Neural cell (in vitro differentiated cells): ENCODE measurements around the gene FRMD1. TPM values are rescaled to one million over a fixed set of nuclear protein-coding genes. Genes with fewer than 3 reads are reported as not detected.

Experiments used
- H2AFZ ChIP-seq: fragments of 200-600, 300-800 bp; sonication (generic), shearing (Covaris generic); 2 replicates; pipeline ENCODE4 v1.6.0; 2014; ENCODE audit warnings: low read depth, mild to moderate bottlenecking, antibody characterized with exemption, low read length, moderate library complexity
- H3F3A ChIP-seq: fragments of 200-600 bp; shearing (Covaris generic); 2 replicates; pipeline ENCODE4 v1.6.1; 2016; ENCODE audit warnings: mild to moderate bottlenecking, moderate library complexity, mixed read lengths, antibody characterized with exemption, low read length; ENCODE audit not compliant: insufficient read depth, poor library complexity, severe bottlenecking
- H3K27ac ChIP-seq: fragments of 200-600, 300-800 bp; sonication (generic), shearing (Covaris generic); 2 replicates; pipeline ENCODE4 v1.5.1; 2014; ENCODE audit warnings: mild to moderate bottlenecking, low read length, moderate library complexity
- H3K27me3 ChIP-seq: fragments of 300-800, 200-600 bp; sonication (generic), shearing (Covaris generic); 2 replicates; pipeline ENCODE4 v1.6.0; 2014; ENCODE audit warnings: mild to moderate bottlenecking, low read depth, low read length, moderate library complexity; ENCODE audit not compliant: insufficient read depth
- H3K36me3 ChIP-seq: fragments of 300-800, 200-600 bp; sonication (generic), shearing (Covaris generic); 2 replicates; pipeline ENCODE4 v1.5.1; 2014; ENCODE audit warnings: mild to moderate bottlenecking, antibody characterized with exemption, low read length, moderate library complexity; ENCODE audit not compliant: insufficient read depth
- H3K4me2 ChIP-seq: fragments of 300-800, 200-600 bp; sonication (generic), shearing (Covaris generic); 2 replicates; pipeline ENCODE4 v1.6.0; 2014; ENCODE audit warnings: mild to moderate bottlenecking, low read length
- H3K4me3 ChIP-seq: fragments of 300-800, 200-600 bp; sonication (generic), shearing (Covaris generic); 2 replicates; pipeline ENCODE4 v1.5.1; 2014; ENCODE audit warnings: mild to moderate bottlenecking, low read length, moderate library complexity
- H3K79me2 ChIP-seq: fragments of 200-600 bp; shearing (Covaris generic); replicated peaks from 2 replicates; pipeline ENCODE4 v1.6.0; 2014; ENCODE audit warnings: mild to moderate bottlenecking, low read length, moderate library complexity; ENCODE audit not compliant: insufficient read depth
- H3K9ac ChIP-seq: fragments of 300-800, 200-600 bp; sonication (generic), shearing (Covaris generic); 2 replicates; pipeline ENCODE4 v1.6.1; 2016; ENCODE audit warnings: mild to moderate bottlenecking, low read length, mixed read lengths
- H3K9me2 ChIP-seq: fragments of 200-600 bp; shearing (Covaris generic); 2 replicates; pipeline ENCODE4 v1.6.1; 2016; ENCODE audit warnings: mild to moderate bottlenecking, low read length, mixed read lengths; ENCODE audit not compliant: insufficient read depth
- H3K9me3 ChIP-seq: fragments of 200-600, 300-800 bp; sonication (generic), shearing (Covaris generic); 2 replicates; pipeline ENCODE4 v1.6.1; 2016; ENCODE audit warnings: mild to moderate bottlenecking, mixed run types, low read length, moderate library complexity, mixed read lengths
- H4K20me1 ChIP-seq: fragments of 200-600 bp; shearing (Covaris generic); 2 replicates; pipeline ENCODE4 v1.6.1; 2016; ENCODE audit warnings: mild to moderate bottlenecking, mixed run types; ENCODE audit not compliant: insufficient read depth
- CTCF ChIP-seq: fragments of 450-650 bp; IDR thresholded peaks from 2 replicates; pipeline ENCODE4 v1.5.1; 2014; ENCODE audit warnings: antibody characterized with exemption, mild to moderate bottlenecking, moderate library complexity; ENCODE audit not compliant: poor library complexity, severe bottlenecking
- EP300 ChIP-seq: fragments of 450-650 bp; conservative IDR thresholded peaks from 2 replicates; pipeline ENCODE4 v1.6.1; 2014; ENCODE audit warnings: antibody characterized with exemption, mild to moderate bottlenecking, moderate library complexity; ENCODE audit not compliant: poor library complexity, severe bottlenecking
- EZH2 ChIP-seq: fragments of 200-600, 300-800 bp; shearing (Covaris generic), sonication (generic); IDR thresholded peaks from 2 replicates; pipeline ENCODE4 v1.6.1; 2014; ENCODE audit warnings: antibody characterized with exemption, low read length, borderline replicate concordance, mild to moderate bottlenecking; ENCODE audit not compliant: insufficient read depth, poor library complexity, severe bottlenecking
- MXI1 ChIP-seq: fragments of 450-650 bp; conservative IDR thresholded peaks from 2 replicates; pipeline ENCODE4 v1.6.1; 2014; ENCODE audit warnings: antibody characterized with exemption, mild to moderate bottlenecking; ENCODE audit not compliant: poor library complexity, severe bottlenecking
- POLR2AphosphoS5 ChIP-seq: IDR thresholded peaks from 2 replicates; pipeline ENCODE4 v1.6.1; 2012
- RAD21 ChIP-seq: fragments of 450-650 bp; conservative IDR thresholded peaks from 2 replicates; pipeline ENCODE4 v1.6.1; 2014; ENCODE audit warnings: antibody characterized with exemption, mild to moderate bottlenecking, moderate library complexity
- REST ChIP-seq: IDR thresholded peaks from 2 replicates; pipeline ENCODE4 v1.6.1; 2012; ENCODE audit warnings: borderline replicate concordance
- SMC3 ChIP-seq: fragments of 450-650 bp; conservative IDR thresholded peaks from 2 replicates; pipeline ENCODE4 v1.6.1; 2014; ENCODE audit warnings: antibody characterized with exemption, mild to moderate bottlenecking, moderate library complexity; ENCODE audit not compliant: poor library complexity
- TAF1 ChIP-seq: IDR thresholded peaks from 2 replicates; pipeline ENCODE4 v1.6.1; 2012; ENCODE audit warnings: low read depth
- polyA plus RNA-seq: library from polyadenylated mRNA; depleted of rRNA; stranded (reverse); fragments of >200 nt; gene quantifications from 2 replicates; pipeline ENCODE4 v1.2.3, GENCODE V29; 2014

Gene FRMD1
- polyA plus RNA-seq, 1 donor from 2014 or later: not detected

- no peak overlapping the region for H3K9ac ChIP-seq
- H2AFZ ChIP-seq: no peak overlapping the region
- H3K79me2 ChIP-seq: no peaks in the 10 kb centered on the region
- no peak overlapping the region for H3K4me3 ChIP-seq
- H3K36me3 ChIP-seq: no peaks in the 10 kb centered on the region
- H3F3A ChIP-seq: no peaks in the 10 kb centered on the region
- H4K20me1 ChIP-seq: no peaks in the 10 kb centered on the region
- H3K27ac ChIP-seq: no peak overlapping the region
- TF ChIP-seq REST: no peak
- TF ChIP-seq POLR2AphosphoS5: no peak
- no peak for TF ChIP-seq EP300
- TF ChIP-seq EZH2: no peak
- no peak for TF ChIP-seq CTCF
- TF ChIP-seq SMC3: no peak
- TF ChIP-seq RAD21: no peak
- no peak for TF ChIP-seq TAF1
- TF ChIP-seq MXI1: no peak
- H3K27me3 ChIP-seq: no peaks in the 10 kb centered on the region
- H3K4me2 ChIP-seq: no peak overlapping the region
- H3K9me2 ChIP-seq: no peaks in the 10 kb centered on the region
- no peaks in the 10 kb centered on the region for H3K9me3 ChIP-seq
Observed at GRCh38 chr6:168053086-168053956, 25.7 kb downstream of the FRMD1 start.

- Histone ChIP-seq H3K27me3 (no peaks in the 10 kb centered on the region), H3K9me2 (no peaks in the 10 kb centered on the region), H2AFZ (no peak overlapping the region), H3K9ac (no peak overlapping the region), H3K4me3 (no peak overlapping the region), H4K20me1 (no peaks in the 10 kb centered on the region), H3F3A (no peaks in the 10 kb centered on the region), H3K27ac (no peak overlapping the region), H3K4me2 (no peak overlapping the region), H3K9me3 (no peaks in the 10 kb centered on the region), H3K79me2 (no peaks in the 10 kb centered on the region), H3K36me3 (no peaks in the 10 kb centered on the region)
- no peak for TF ChIP-seq EP300
- no peak for TF ChIP-seq RAD21
- TF ChIP-seq TAF1: no peak
- TF ChIP-seq REST: no peak
- TF ChIP-seq CTCF: no peak
- TF ChIP-seq MXI1: no peak
- no peak for TF ChIP-seq POLR2AphosphoS5
- no peak for TF ChIP-seq EZH2
- no peak for TF ChIP-seq SMC3
Observed at GRCh38 chr6:168052291-168052891, 26.6 kb downstream of the FRMD1 start.
